Trophoblast cell (in vitro differentiated cells and primary cell): Measurements from ENCODE around the gene PHF21A.

ENCODE experiments used
- DNase-seq, 2 donors: peaks; one replicate each; pipeline ENCODE4 v3.0.0-alpha.2; 2016
- H2AFZ ChIP-seq: 2 replicates; pipeline ENCODE4 v1.6.1; 2013; ENCODE audit warnings: low read length, moderate library complexity, mild to moderate bottlenecking; ENCODE audit not compliant: insufficient read depth, poor library complexity
- H2AK5ac ChIP-seq: 2 replicates; pipeline ENCODE4 v1.6.1; 2013; ENCODE audit warnings: mild to moderate bottlenecking, low read length
- H2BK120ac ChIP-seq: 2 replicates; pipeline ENCODE4 v1.6.1; 2013; ENCODE audit warnings: low read length, mild to moderate bottlenecking, moderate library complexity; ENCODE audit not compliant: insufficient read depth, poor library complexity
- H2BK12ac ChIP-seq: 2 replicates; pipeline ENCODE4 v1.6.1; 2013; ENCODE audit warnings: mild to moderate bottlenecking, low read length, moderate library complexity
- H2BK5ac ChIP-seq: 2 replicates; pipeline ENCODE4 v1.6.1; 2013; ENCODE audit warnings: low read length, low read depth, moderate library complexity, mild to moderate bottlenecking; ENCODE audit not compliant: poor library complexity
- H3K14ac ChIP-seq: 2 replicates; pipeline ENCODE4 v1.6.1; 2013; ENCODE audit warnings: mild to moderate bottlenecking, low read length
- H3K18ac ChIP-seq: 2 replicates; pipeline ENCODE4 v1.6.1; 2013; ENCODE audit warnings: mild to moderate bottlenecking, low read length
- H3K23ac ChIP-seq: 2 replicates; pipeline ENCODE4 v1.6.1; 2013; ENCODE audit warnings: low read length
- H3K27ac ChIP-seq: 2 replicates; pipeline ENCODE4 v1.5.1; 2013; ENCODE audit warnings: low read depth, mild to moderate bottlenecking, inconsistent platforms, low read length, moderate library complexity
- H3K27me3 ChIP-seq: 2 replicates; pipeline ENCODE4 v1.6.1; 2013; ENCODE audit warnings: inconsistent platforms, mild to moderate bottlenecking, low read length, moderate library complexity; ENCODE audit not compliant: insufficient read depth
- H3K36me3 ChIP-seq, 2 experiments: 1 replicate in 1 of 2; 2 replicates in 1 of 2; pipeline ENCODE4 v1.6.1; 2013; ENCODE audit warnings: low read length in 2 of 2, mild to moderate bottlenecking in 2 of 2, moderate library complexity in 1 of 2; ENCODE audit not compliant: insufficient read depth in 2 of 2, control insufficient read depth in 1 of 2
- H3K4ac ChIP-seq: 2 replicates; pipeline ENCODE4 v1.6.1; 2013; ENCODE audit warnings: low read depth, mild to moderate bottlenecking, low read length, moderate library complexity
- H3K4me1 ChIP-seq, 2 experiments: 1 replicate in 1 of 2; 2 replicates in 1 of 2; pipeline ENCODE4 v1.6.1; 2013; ENCODE audit warnings: low read length in 2 of 2, mild to moderate bottlenecking in 2 of 2, moderate library complexity in 1 of 2; ENCODE audit not compliant: insufficient read depth in 2 of 2, control insufficient read depth in 1 of 2
- H3K4me2 ChIP-seq: 2 replicates; pipeline ENCODE4 v1.6.1; 2013; ENCODE audit warnings: inconsistent platforms, mild to moderate bottlenecking, low read length, moderate library complexity
- H3K4me3 ChIP-seq: 2 replicates; pipeline ENCODE4 v1.5.1; 2013; ENCODE audit warnings: mild to moderate bottlenecking, low read depth, low read length, inconsistent platforms
- H3K79me1 ChIP-seq: one replicate; pipeline ENCODE4 v1.6.1; 2013; ENCODE audit warnings: low read length
- H3K79me2 ChIP-seq: 2 replicates; pipeline ENCODE4 v1.6.1; 2013; ENCODE audit warnings: low read length, mild to moderate bottlenecking; ENCODE audit not compliant: control insufficient read depth, insufficient read depth, poor library complexity
- H3K9ac ChIP-seq: 2 replicates; pipeline ENCODE4 v1.6.1; 2013; ENCODE audit warnings: mild to moderate bottlenecking, low read length
- H3K9me3 ChIP-seq: 2 replicates; pipeline ENCODE4 v1.6.1; 2013; ENCODE audit warnings: low read depth, mild to moderate bottlenecking, control low read depth, inconsistent platforms, low read length; ENCODE audit not compliant: insufficient read depth
- H4K12ac ChIP-seq: 2 replicates; pipeline ENCODE4 v1.6.1; 2013; ENCODE audit warnings: low read depth, mild to moderate bottlenecking, low read length, moderate library complexity
- H4K8ac ChIP-seq: 2 replicates; pipeline ENCODE4 v1.6.1; 2013; ENCODE audit warnings: low read depth, mild to moderate bottlenecking, low read length, moderate library complexity
- H4K91ac ChIP-seq: one replicate; pipeline ENCODE4 v1.6.1; 2013; ENCODE audit warnings: low read depth, mild to moderate bottlenecking, low read length, moderate library complexity
- WGBS: extraction: QIAGEN DNeasy Blood & Tissue Kit; methylation state at CpG from one replicate; pipeline ENCODE4 v1.1.7; 2013; ENCODE audit warnings: missing lambda C conversion rate; ENCODE audit not compliant: insufficient read length, insufficient coverage; ENCODE audit errors: extremely low coverage; 5-methylcytosine and 5-hydroxymethylcytosine counted together

The PHF21A gene

GRCh38 chr11:46090375-46090774 is 30.9 kb downstream of the PHF21A start:
- Histone ChIP-seq H3K4me1 (no peaks in the 10 kb centered on the region), H2BK120ac (no peak overlapping the region), H4K91ac (no peak overlapping the region), H3K14ac (no peak overlapping the region), H3K4me3 (no peak overlapping the region), H3K4ac (no peak overlapping the region), H4K8ac (no peak overlapping the region), H2AFZ (no peak overlapping the region), H4K12ac (no peak overlapping the region), H3K27me3 (no peaks in the 10 kb centered on the region), H3K79me2 (no peaks in the 10 kb centered on the region), H2AK5ac (no peak overlapping the region), H3K9me3 (no peaks in the 10 kb centered on the region), H3K23ac (no peak overlapping the region), H3K4me2 (no peak overlapping the region), H3K27ac (no peak overlapping the region), H3K36me3 (peaks cover 0 to 2% of the 10 kb centered on the region in 2 experiments), H2BK5ac (no peak overlapping the region), H3K9ac (no peak overlapping the region), H3K79me1 (no peaks in the 10 kb centered on the region), H3K18ac (no peak overlapping the region), H2BK12ac (no peak overlapping the region)
- no peak for DNase-seq
- no CpG with 5 or more reads among the region's 1 CpG for WGBS

- WGBS: no CpG with 5 or more reads among the region's 3 CpGs
- H2BK120ac ChIP-seq: no peak overlapping the region
These were observed 41.6 kb downstream of the PHF21A start for GRCh38 chr11:46079662-46080061.

GRCh38 chr11:46075928-46076327 is 45.3 kb downstream of the PHF21A start:
- Histone ChIP-seq H4K91ac (no peak overlapping the region), H3K9ac (no peak overlapping the region), H3K4me1 (peaks cover 2 to 7% of the 10 kb centered on the region in 2 experiments), H3K4me2 (no peak overlapping the region), H3K79me2 (peaks cover 2% of the 10 kb centered on the region), H2BK5ac (no peak overlapping the region), H4K12ac (no peak overlapping the region), H3K23ac (no peak overlapping the region), H3K79me1 (no peaks in the 10 kb centered on the region), H3K18ac (no peak overlapping the region), H2BK12ac (no peak overlapping the region), H3K14ac (no peak overlapping the region), H3K36me3 (no peaks in the 10 kb centered on the region), H3K27ac (no peak overlapping the region), H3K4ac (no peak overlapping the region), H2AK5ac (no peak overlapping the region), H3K4me3 (no peak overlapping the region), H2BK120ac (no peak overlapping the region), H4K8ac (no peak overlapping the region), H3K9me3 (no peaks in the 10 kb centered on the region), H2AFZ (no peak overlapping the region), H3K27me3 (no peaks in the 10 kb centered on the region)
- peak in 1 of 2 donors; percentile 1 for DNase-seq
- WGBS: no CpG with 5 or more reads among the region's 2 CpGs

More at GRCh38 chr11:46079662-46080061, 41.6 kb downstream of the PHF21A start:
- Histone ChIP-seq H4K8ac (no peak overlapping the region), H3K18ac (no peak overlapping the region), H2BK12ac (no peak overlapping the region), H4K91ac (no peak overlapping the region), H3K79me2 (no peaks in the 10 kb centered on the region), H2AFZ (no peak overlapping the region), H3K9me3 (no peaks in the 10 kb centered on the region), H3K4ac (no peak overlapping the region), H2BK5ac (no peak overlapping the region), H3K9ac (no peak overlapping the region), H3K4me3 (no peak overlapping the region), H3K4me2 (no peak overlapping the region), H3K27ac (no peak overlapping the region), H3K36me3 (no peaks in the 10 kb centered on the region), H3K4me1 (no peaks in the 10 kb centered on the region), H3K23ac (no peak overlapping the region), H4K12ac (no peak overlapping the region), H3K27me3 (no peaks in the 10 kb centered on the region), H3K79me1 (no peaks in the 10 kb centered on the region), H3K14ac (no peak overlapping the region), H2AK5ac (no peak overlapping the region)
- DNase-seq: no peak

GRCh38 chr11:46075168-46075567 is 46.1 kb downstream of the PHF21A start:
- Histone ChIP-seq H3K27ac (no peak overlapping the region), H2BK120ac (no peak overlapping the region), H3K79me2 (peaks cover 2% of the 10 kb centered on the region), H3K79me1 (no peaks in the 10 kb centered on the region), H2BK12ac (no peak overlapping the region), H2AK5ac (no peak overlapping the region), H4K12ac (no peak overlapping the region), H2AFZ (no peak overlapping the region), H3K4me2 (no peak overlapping the region), H2BK5ac (no peak overlapping the region), H3K36me3 (no peaks in the 10 kb centered on the region), H3K4me1 (peaks cover 2 to 7% of the 10 kb centered on the region in 2 experiments), H4K8ac (no peak overlapping the region), H3K27me3 (no peaks in the 10 kb centered on the region), H3K4me3 (no peak overlapping the region), H4K91ac (no peak overlapping the region), H3K9ac (no peak overlapping the region), H3K18ac (no peak overlapping the region), H3K9me3 (no peaks in the 10 kb centered on the region), H3K4ac (no peak overlapping the region), H3K14ac (no peak overlapping the region), H3K23ac (no peak overlapping the region)
- WGBS: no CpG with 5 or more reads among the region's 5 CpGs
- DNase-seq: no peak
